Activated naive CD4-positive, alpha-beta T cell treated with anti-CD3 and anti-CD28 coated beads, Interleukin-2, amount 10 ng/mL, durations not matched to agents 7 days and 5 days (primary cell): ENCODE measurements around the gene WDFY2.
"Not testable (repeated sequence)": the region's sequence is repeated elsewhere in the genome, so short reads cannot be mapped to it uniquely, and the experiment has no call there.

Experiments used
- CTCF ChIA-PET: fragments of 350-600 bp; sonication (Branson Sonifier 250); formaldehyde crosslinking; loops from one replicate; lab custom pipeline; 2021; ENCODE audit warnings: antibody characterized with exemption; lab: Charles Lee
- DNase-seq: peaks from one replicate; pipeline ENCODE4 v3.0.0-alpha.2; 2020
- H3K27ac Mint-ChIP-seq: one replicate; pipeline ENCODE4 v1.8.0; 2021; ENCODE audit warnings: mild to moderate bottlenecking, moderate library complexity, mixed read lengths
- H3K27me3 Mint-ChIP-seq: one replicate; pipeline ENCODE4 v1.8.0; 2021; ENCODE audit warnings: mild to moderate bottlenecking, mixed read lengths
- H3K36me3 Mint-ChIP-seq: one replicate; pipeline ENCODE4 v1.8.0; 2021; ENCODE audit warnings: mixed read lengths
- H3K4me1 Mint-ChIP-seq: one replicate; pipeline ENCODE4 v1.8.0; 2021; ENCODE audit warnings: mixed read lengths
- H3K4me3 Mint-ChIP-seq: one replicate; pipeline ENCODE4 v1.8.0; 2021; ENCODE audit warnings: mild to moderate bottlenecking, moderate library complexity, mixed read lengths
- H3K9me3 Mint-ChIP-seq: one replicate; pipeline ENCODE4 v1.8.0; 2021; ENCODE audit warnings: mixed read lengths

WDFY2 gene

GRCh38 chr13:51688937-51689662, 104.8 kb downstream of the WDFY2 start:
- no peaks in the 10 kb centered on the region for H3K27me3 Mint-ChIP-seq
- no peak overlapping the region for H3K4me3 Mint-ChIP-seq
- H3K27ac Mint-ChIP-seq, result no peak overlapping the region
- DNase-seq, result no peak
- no peaks in the 10 kb centered on the region for H3K9me3 Mint-ChIP-seq
- CTCF ChIA-PET, result no interaction called here
- peaks cover 4% of the 10 kb centered on the region for H3K4me1 Mint-ChIP-seq
- H3K36me3 Mint-ChIP-seq, result no peaks in the 10 kb centered on the region

DNA sequence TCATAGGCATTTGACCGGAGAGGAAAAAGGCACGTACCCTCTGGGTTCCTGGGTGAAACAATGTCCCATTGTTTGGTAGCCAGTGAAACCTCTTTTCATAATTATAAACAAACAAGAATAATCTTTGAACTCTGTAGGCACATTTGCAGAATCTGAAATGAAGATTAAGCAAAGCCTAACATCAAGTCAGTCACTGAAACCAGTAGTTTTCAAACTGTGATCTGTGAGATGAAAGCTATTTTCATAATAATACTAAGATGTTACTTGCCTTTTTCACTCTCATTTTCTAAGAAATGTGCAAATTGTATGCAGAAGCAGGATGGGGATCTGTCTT, 105.4 kb downstream of the WDFY2 start:
- H3K4me3 Mint-ChIP-seq, result no peak overlapping the region
- no peaks in the 10 kb centered on the region for H3K9me3 Mint-ChIP-seq
- CTCF ChIA-PET, result no interaction called here
- DNase-seq, result no peak
- H3K36me3 Mint-ChIP-seq, result no peaks in the 10 kb centered on the region
- H3K4me1 Mint-ChIP-seq, result peaks cover 4% of the 10 kb centered on the region
- H3K27ac Mint-ChIP-seq, result no peak overlapping the region
- no peaks in the 10 kb centered on the region for H3K27me3 Mint-ChIP-seq

DNA sequence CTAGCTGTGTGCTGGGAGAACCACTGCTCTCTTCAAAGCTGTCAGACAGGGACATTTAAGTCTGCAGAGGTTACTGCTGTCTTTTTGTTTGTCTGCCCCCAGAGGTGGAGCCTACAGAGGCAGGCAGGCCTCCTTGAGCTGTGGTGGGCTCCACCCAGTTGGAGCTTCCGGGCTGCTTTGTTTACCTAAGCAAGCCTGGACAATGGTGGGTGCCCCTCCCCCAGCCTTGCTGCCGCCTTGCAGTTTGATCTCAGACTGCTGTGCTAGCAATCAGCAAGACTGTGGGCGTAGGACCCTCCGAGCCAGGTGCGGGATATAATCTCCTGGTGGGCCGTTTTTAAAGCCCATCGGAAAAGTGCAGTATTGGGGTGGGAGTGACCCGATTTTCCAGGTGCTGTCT, 111.4 kb downstream of the WDFY2 start:
- H3K4me1 Mint-ChIP-seq, CTCF ChIA-PET, H3K27ac Mint-ChIP-seq, H3K4me3 Mint-ChIP-seq, H3K36me3 Mint-ChIP-seq, H3K27me3 Mint-ChIP-seq, H3K9me3 Mint-ChIP-seq, DNase-seq: not testable (repeated sequence)

DNA sequence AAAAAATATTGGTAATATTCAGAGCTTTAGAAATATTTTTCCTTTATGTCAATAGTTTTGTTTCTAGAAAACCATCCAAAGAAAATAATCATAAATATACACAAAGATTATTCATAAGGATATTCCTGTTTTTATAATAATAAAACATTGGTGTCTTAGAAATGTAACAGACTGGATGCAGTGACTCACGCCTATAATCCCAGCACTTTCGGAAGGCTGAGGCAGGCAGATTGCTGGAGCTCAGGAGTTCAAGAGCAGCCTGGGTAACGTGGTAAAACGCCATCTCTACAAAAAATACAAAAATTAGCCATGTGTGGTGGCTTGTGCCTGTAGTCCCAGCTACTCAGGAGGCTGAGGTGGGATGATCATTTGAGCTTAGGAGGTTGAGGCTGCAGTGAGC, 112.9 kb downstream of the WDFY2 start:
- H3K27me3 Mint-ChIP-seq, result no peaks in the 10 kb centered on the region
- H3K9me3 Mint-ChIP-seq, result no peaks in the 10 kb centered on the region
- no peak overlapping the region for H3K4me3 Mint-ChIP-seq
- DNase-seq, result no peak
- CTCF ChIA-PET, result interaction anchor here (0.9 kb wide), 1 partner anchor 100 kb away, joined by 3 read pairs; no protein-coding TSS in a partner anchor
- no peak overlapping the region for H3K27ac Mint-ChIP-seq
- H3K4me1 Mint-ChIP-seq, result no peaks in the 10 kb centered on the region
- no peaks in the 10 kb centered on the region for H3K36me3 Mint-ChIP-seq

GRCh38 chr13:51697855-51698254, 113.6 kb downstream of the WDFY2 start:
- Mint-ChIP-seq H3K36me3 (no peaks in the 10 kb centered on the region), H3K9me3 (no peaks in the 10 kb centered on the region), H3K27ac (no peak overlapping the region), H3K4me1 (no peaks in the 10 kb centered on the region), H3K27me3 (no peaks in the 10 kb centered on the region), H3K4me3 (no peak overlapping the region)
- no peak for DNase-seq
- CTCF ChIA-PET, result no interaction called here

DNA sequence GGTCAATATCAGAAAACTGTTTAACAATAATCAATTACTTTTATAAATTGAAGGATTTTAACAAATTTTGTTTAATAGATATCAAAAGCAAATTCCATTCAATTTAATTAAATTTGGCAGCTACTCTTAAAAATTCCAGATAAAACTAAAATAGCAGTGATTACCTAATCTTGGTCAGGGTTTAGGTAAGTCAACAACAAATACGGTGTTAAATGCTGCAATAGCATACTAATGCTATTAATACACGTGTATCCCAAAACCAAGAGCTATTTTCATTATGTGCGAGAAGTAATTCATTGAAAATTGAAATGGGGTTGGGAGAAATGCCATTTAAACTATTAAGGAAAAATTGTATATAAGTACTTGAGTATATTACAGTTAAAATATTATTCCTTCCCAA, 114.1 kb downstream of the WDFY2 start:
- Mint-ChIP-seq H3K27ac (no peak overlapping the region), H3K4me1 (no peaks in the 10 kb centered on the region), H3K36me3 (no peaks in the 10 kb centered on the region), H3K9me3 (no peaks in the 10 kb centered on the region), H3K27me3 (no peaks in the 10 kb centered on the region), H3K4me3 (no peak overlapping the region)
- CTCF ChIA-PET, result no interaction called here
- DNase-seq, result no peak

DNA sequence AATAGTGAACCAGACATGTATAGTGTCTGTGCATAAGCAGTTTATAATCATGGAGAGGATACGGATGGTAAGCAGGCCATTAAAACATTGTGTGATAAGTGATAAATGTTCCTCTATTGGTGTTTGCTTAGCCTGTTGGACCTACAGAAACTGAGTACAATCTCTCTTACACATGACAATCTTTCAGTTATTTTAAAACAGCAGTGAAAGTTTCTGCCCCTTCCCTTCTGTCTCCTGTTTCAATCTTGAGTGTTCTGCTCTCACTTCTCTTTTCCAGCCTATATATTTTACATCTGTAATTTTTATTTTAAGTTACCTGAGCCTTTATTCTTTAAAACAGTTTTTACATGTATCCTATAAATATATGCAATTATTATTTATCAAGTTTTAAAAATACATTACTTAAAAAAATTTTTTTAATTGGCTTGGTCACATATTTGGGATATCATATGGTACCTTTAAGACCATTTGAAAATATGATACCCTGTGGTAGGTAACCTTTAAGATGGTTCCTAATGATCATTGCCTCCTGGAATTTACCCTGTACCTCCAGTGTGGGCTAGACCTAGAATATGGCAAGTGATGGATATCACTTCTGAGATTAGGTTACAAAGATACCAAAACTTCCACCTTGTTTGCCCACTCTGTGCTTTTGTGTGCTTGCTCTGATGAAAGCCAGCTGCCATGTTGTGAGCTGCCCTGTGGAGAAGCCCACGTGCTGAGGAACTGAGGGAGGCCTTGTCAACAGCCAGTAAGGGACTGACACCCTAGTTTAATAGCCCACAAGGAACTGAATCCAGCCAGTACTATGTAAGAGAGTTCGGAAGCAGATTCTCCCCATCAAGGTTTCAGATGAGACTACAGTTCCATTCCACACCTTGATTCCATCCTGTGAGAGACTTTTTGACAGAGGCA, 120.4 kb downstream of the WDFY2 start:
- H3K4me1 Mint-ChIP-seq, result no peaks in the 10 kb centered on the region
- no peak for DNase-seq
- H3K27ac Mint-ChIP-seq, result no peak overlapping the region
- no peaks in the 10 kb centered on the region for H3K9me3 Mint-ChIP-seq
- H3K36me3 Mint-ChIP-seq, result peaks cover 10% of the 10 kb centered on the region
- H3K27me3 Mint-ChIP-seq, result no peaks in the 10 kb centered on the region
- no peak overlapping the region for H3K4me3 Mint-ChIP-seq
- CTCF ChIA-PET, result no interaction called here

- H3K9me3 Mint-ChIP-seq, result no peaks in the 10 kb centered on the region
- CTCF ChIA-PET, result no interaction called here
- no peaks in the 10 kb centered on the region for H3K27me3 Mint-ChIP-seq
- peaks cover 10% of the 10 kb centered on the region for H3K36me3 Mint-ChIP-seq
- no peak overlapping the region for H3K4me3 Mint-ChIP-seq
- no peak overlapping the region for H3K27ac Mint-ChIP-seq
- DNase-seq, result no peak
- H3K4me1 Mint-ChIP-seq, result no peaks in the 10 kb centered on the region
These were observed 123.2 kb downstream of the WDFY2 start for GRCh38 chr13:51707461-51707860.

DNA sequence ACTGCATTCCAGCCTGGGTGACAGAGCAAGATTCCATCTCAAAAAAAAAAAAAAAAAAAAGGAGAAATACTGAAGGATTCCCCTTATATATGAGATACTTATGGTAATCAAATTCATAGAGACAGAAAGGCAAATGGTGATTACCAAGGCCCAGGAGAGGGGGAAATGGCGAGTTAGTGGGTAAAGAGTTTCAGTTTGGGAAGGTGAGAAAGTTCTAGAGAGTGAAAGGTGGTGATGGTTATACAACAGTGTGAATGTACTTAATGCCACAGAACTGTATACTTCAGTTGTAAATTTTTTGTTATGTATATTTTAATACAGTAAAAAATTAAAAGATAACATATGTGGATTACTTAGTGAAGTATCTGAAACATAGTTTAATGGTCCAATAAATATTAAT, 129.5 kb downstream of the WDFY2 start:
- Mint-ChIP-seq H3K27me3 (no peaks in the 10 kb centered on the region), H3K4me1 (no peaks in the 10 kb centered on the region), H3K9me3 (no peaks in the 10 kb centered on the region), H3K36me3 (no peaks in the 10 kb centered on the region), H3K27ac (no peak overlapping the region), H3K4me3 (no peak overlapping the region)
- no peak for DNase-seq
- CTCF ChIA-PET, result no interaction called here

- Mint-ChIP-seq H3K27ac (no peak overlapping the region), H3K9me3 (no peaks in the 10 kb centered on the region), H3K27me3 (no peaks in the 10 kb centered on the region), H3K4me1 (no peaks in the 10 kb centered on the region), H3K36me3 (no peaks in the 10 kb centered on the region), H3K4me3 (no peak overlapping the region)
- CTCF ChIA-PET, result no interaction called here
- no peak for DNase-seq
These were observed 130.5 kb downstream of the WDFY2 start for GRCh38 chr13:51714663-51715168.

GRCh38 chr13:51715613-51716012, 131.4 kb downstream of the WDFY2 start:
- CTCF ChIA-PET, result no interaction called here
- no peaks in the 10 kb centered on the region for H3K27me3 Mint-ChIP-seq
- H3K36me3 Mint-ChIP-seq, result no peaks in the 10 kb centered on the region

GRCh38 chr13:51717786-51718398, 133.6 kb downstream of the WDFY2 start:
- CTCF ChIA-PET, result no interaction called here
- no peaks in the 10 kb centered on the region for H3K36me3 Mint-ChIP-seq
- no peak overlapping the region for H3K4me3 Mint-ChIP-seq
- H3K27ac Mint-ChIP-seq, result no peak overlapping the region
- no peaks in the 10 kb centered on the region for H3K27me3 Mint-ChIP-seq
- DNase-seq, result no peak
- no peaks in the 10 kb centered on the region for H3K9me3 Mint-ChIP-seq
- no peaks in the 10 kb centered on the region for H3K4me1 Mint-ChIP-seq

More at GRCh38 chr13:51715613-51716012, 131.4 kb downstream of the WDFY2 start:
- Mint-ChIP-seq H3K27ac (no peak overlapping the region), H3K9me3 (no peaks in the 10 kb centered on the region), H3K4me1 (no peaks in the 10 kb centered on the region), H3K4me3 (no peak overlapping the region)
- DNase-seq, result no peak

GRCh38 chr13:51719394-51719793, 135.1 kb downstream of the WDFY2 start:
- CTCF ChIA-PET, result interaction anchor here (0.8 kb wide), 1 partner anchor 409 kb away, joined by 3 read pairs; no protein-coding TSS in a partner anchor
- Mint-ChIP-seq H3K4me3 (no peak overlapping the region), H3K9me3 (no peaks in the 10 kb centered on the region), H3K36me3 (no peaks in the 10 kb centered on the region), H3K27ac (no peak overlapping the region), H3K27me3 (no peaks in the 10 kb centered on the region), H3K4me1 (no peaks in the 10 kb centered on the region)
- no peak for DNase-seq

DNA sequence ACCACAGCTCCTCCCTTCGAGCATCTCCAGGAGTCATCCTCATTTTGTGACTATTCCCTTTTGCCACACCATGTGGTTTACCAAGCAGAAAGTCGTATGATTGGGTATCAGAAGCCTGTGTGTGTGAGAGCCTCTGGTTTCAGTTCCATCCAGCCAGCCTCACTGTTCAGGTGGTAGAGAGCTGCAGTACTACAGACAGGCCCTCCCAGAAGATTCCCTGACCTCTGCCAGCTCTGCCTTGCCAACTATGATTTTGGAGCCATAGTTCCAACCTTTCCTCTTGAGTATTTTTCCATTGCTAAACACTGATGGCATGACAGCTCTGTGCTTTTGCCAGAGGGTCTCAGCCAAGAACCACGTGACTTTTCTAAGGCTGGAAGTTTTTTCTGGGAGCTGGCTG, 137.2 kb downstream of the WDFY2 start:
- Mint-ChIP-seq H3K9me3 (no peaks in the 10 kb centered on the region), H3K27me3 (no peaks in the 10 kb centered on the region), H3K4me1 (no peaks in the 10 kb centered on the region), H3K36me3 (peaks cover 4% of the 10 kb centered on the region), H3K27ac (no peak overlapping the region), H3K4me3 (no peak overlapping the region)
- CTCF ChIA-PET, result interaction anchor here (1.4 kb wide), 1 partner anchor 10 kb away, joined by 3 read pairs; no protein-coding TSS in a partner anchor
- no peak for DNase-seq
